Stomach (tissue), 9 donors: ENCODE results near the gene FER1L5. TPM values are rescaled to one million over a fixed set of nuclear protein-coding genes. Genes with fewer than 3 reads are reported as not detected.

Experiments used
- DNase-seq, 2 donors: peaks; one replicate each; pipeline versions ENCODE4 v3.0.0 to v3.0.0-alpha.2; 2013 to 2019
- H3K27ac ChIP-seq, 5 donors: fragments of 200-600 bp in 4 of 5; sonication (generic) in 4 of 5; one replicate each; pipeline ENCODE4 v1.5.1; 2013 to 2019; ENCODE audit warnings: mild to moderate bottlenecking in 1 of 5, moderate library complexity in 1 of 5
- H3K27me3 ChIP-seq, 3 donors: fragments of 200-600 bp; sonication (generic); one replicate each; pipeline ENCODE4 v1.5.1; 2017 to 2019; ENCODE audit warnings: mixed run types in 1 of 3
- H3K36me3 ChIP-seq, 4 donors: fragments of 200-600 bp; sonication (generic); 1 replicate in 3 of 4; 2 replicates in 1 of 4; pipeline ENCODE4 v1.5.1; 2016 to 2019
- H3K4me1 ChIP-seq, 4 donors: fragments of 200-600 bp; sonication (generic); one replicate each; pipeline ENCODE4 v1.5.1; 2016 to 2019
- H3K4me3 ChIP-seq, 4 donors: fragments of 200-600 bp; sonication (generic) in 3 of 4; one replicate each; pipeline ENCODE4 v1.5.1; 2016 to 2019; ENCODE audit warnings: mild to moderate bottlenecking in 1 of 4
- H3K9me3 ChIP-seq, 4 donors: fragments of 200-600 bp; sonication (generic); one replicate each; pipeline ENCODE4 v1.5.1; 2016 to 2019
- EP300 ChIP-seq: sonication (generic); formaldehyde crosslinking; IDR thresholded peaks from one replicate; pipeline ENCODE4 v1.6.1; 2017; ENCODE audit warnings: antibody characterized with exemption
- POLR2A ChIP-seq, 4 donors: fragments of 450-650 bp; IDR thresholded peaks; one replicate each; pipeline ENCODE4 v1.6.1; 2016; ENCODE audit warnings: antibody characterized with exemption in 4 of 4, control low read depth in 2 of 4, mild to moderate bottlenecking in 1 of 4, moderate library complexity in 1 of 4
- POLR2AphosphoS5 ChIP-seq, 3 donors: sonication (generic); formaldehyde crosslinking; IDR thresholded peaks; one replicate each; pipeline ENCODE4 v1.6.1; 2016; ENCODE audit warnings: antibody characterized with exemption in 3 of 3
- WGBS, 5 donors: extraction: QIAGEN DNeasy Blood & Tissue Kit in 3 of 5; methylation state at CpG; one replicate each; pipeline versions ENCODE4 v1.1.5 to v1.1.7; 2013 to 2018; 5-methylcytosine and 5-hydroxymethylcytosine counted together
- intact Hi-C: fragments of 100-400 bp; cut with DNase I; formaldehyde crosslinking; loops from one replicate; pipeline ENCODE4 v1.15.1; 2023; ENCODE audit warnings: low total_unique reads
- polyA plus RNA-seq, 3 donors: library from polyadenylated mRNA; stranded (reverse); fragments of 200-250 nt; gene quantifications; one replicate each; pipeline ENCODE4 v1.2.3, GENCODE V29; 2013
- total RNA-seq, 5 donors: library from RNA; depleted of rRNA; stranded (reverse); fragments of >200 nt; gene quantifications; one replicate each; pipeline versions ENCODE4 v1.1.0 to v1.2.3, GENCODE V29; 2014 to 2016
- TF ChIP-seq, protein P1 (sequence below), 7 experiments: fragments of 450-650 bp in 4 of 7; fragments of 200-600 bp in 3 of 7; sonication (generic) in 3 of 7; IDR thresholded peaks; one replicate each; pipeline ENCODE4 v1.5.1; 2016 to 2019; ENCODE audit warnings: antibody characterized with exemption in 7 of 7, control low read depth in 2 of 7, mild to moderate bottlenecking in 1 of 7
- donor health status: healthy with polysubstance abuse.
- donor health status: Bipolar disorder and iron deficiency.
- donor health status: healthy.

FER1L5 gene
- total and polyA plus RNA-seq, 8 donors, result 0.03 to 0.73 (median 0.06) TPM; not detected in 5

DNA sequence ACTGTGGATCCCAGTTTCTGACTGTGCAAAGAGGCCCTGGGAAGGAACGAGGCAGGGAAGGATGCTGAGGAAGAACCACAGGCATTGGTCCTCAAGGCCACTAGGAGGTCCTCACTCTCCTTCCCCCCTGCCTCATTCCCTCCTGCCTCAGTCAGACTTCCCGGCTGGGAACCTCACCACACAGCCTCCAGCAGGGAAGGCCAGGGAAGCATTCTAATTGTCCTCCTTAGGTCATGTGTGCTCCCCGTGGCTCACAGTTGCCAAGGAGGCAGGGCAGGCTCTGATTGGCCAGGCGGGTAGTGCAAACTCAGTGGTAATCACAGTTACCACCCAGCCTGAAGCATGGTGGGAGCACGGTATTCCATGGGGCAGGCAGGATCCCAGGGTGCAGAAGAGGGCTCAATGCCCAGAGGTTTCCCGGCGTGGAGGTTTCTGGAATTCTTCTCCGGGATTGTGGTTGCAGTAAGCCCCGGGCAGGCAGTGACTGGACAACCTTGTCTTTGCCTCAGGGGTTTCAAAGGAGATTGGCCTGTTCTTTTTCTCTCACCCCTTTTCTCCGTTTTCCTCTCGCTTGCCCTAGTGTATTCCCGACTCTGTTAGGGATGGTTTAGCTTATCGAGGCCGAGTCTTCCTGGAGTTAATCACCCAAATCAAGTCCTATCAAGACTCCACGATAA, 27.1 kb downstream of the FER1L5 start:
- intact Hi-C loops, result no loop called here
- Histone ChIP-seq H3K4me1 (peaks cover 0 to 16% (median 8%) of the 10 kb centered on the region in 4 donors), H3K9me3 (no peaks in the 10 kb centered on the region), H3K36me3 (no peaks in the 10 kb centered on the region), H3K27me3 (no peaks in the 10 kb centered on the region), H3K27ac (no peak overlapping the region), H3K4me3 (no peak overlapping the region)
- no peak for DNase-seq
- 85 to 88% (median 86%) methylated on average over 14 to 15 of the region's 15 CpGs for WGBS, 5 donors
- TF ChIP-seq POLR2AphosphoS5 (IDR thresholded peaks at IDR 0.05), result no peak
- TF ChIP-seq POLR2A (IDR thresholded peaks at IDR 0.05), result no peak
- no peak for TF ChIP-seq EP300
- TF ChIP-seq, protein P1, sequence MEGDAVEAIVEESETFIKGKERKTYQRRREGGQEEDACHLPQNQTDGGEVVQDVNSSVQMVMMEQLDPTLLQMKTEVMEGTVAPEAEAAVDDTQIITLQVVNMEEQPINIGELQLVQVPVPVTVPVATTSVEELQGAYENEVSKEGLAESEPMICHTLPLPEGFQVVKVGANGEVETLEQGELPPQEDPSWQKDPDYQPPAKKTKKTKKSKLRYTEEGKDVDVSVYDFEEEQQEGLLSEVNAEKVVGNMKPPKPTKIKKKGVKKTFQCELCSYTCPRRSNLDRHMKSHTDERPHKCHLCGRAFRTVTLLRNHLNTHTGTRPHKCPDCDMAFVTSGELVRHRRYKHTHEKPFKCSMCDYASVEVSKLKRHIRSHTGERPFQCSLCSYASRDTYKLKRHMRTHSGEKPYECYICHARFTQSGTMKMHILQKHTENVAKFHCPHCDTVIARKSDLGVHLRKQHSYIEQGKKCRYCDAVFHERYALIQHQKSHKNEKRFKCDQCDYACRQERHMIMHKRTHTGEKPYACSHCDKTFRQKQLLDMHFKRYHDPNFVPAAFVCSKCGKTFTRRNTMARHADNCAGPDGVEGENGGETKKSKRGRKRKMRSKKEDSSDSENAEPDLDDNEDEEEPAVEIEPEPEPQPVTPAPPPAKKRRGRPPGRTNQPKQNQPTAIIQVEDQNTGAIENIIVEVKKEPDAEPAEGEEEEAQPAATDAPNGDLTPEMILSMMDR (IDR thresholded peaks at IDR 0.05), result no peak

DNA sequence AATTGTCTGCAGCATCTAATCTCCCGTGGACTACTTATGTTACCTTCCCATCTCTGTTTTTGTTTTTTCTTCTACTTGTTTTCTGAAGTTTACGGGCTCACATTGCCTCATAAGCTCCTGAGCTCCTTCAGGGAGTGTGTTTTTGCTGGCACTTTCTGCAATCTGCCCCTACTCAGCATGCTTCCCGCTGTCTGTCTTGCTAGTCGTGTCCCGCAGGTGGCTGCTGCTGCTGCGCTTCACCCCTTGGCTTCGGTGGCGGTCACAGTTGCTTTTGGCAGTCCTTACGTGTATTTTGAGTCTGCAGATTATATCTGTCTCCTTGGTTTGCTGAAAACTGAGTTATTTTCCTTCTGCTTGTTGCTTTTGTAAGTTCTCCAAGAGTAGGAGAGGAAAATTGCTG, 37.3 kb downstream of the FER1L5 start:
- Histone ChIP-seq H3K4me3 (no peak overlapping the region), H3K27me3 (no peaks in the 10 kb centered on the region), H3K9me3 (no peaks in the 10 kb centered on the region), H3K4me1 (peaks cover 0 to 17% (median 7%) of the 10 kb centered on the region in 4 donors), H3K36me3 (no peaks in the 10 kb centered on the region), H3K27ac (peak overlapping the region in 2 of 5 donors; percentile 1 to 50)
- DNase-seq, result peak in 1 of 2 donors; percentile 56
- intact Hi-C loops, result no loop called here
- 21 to 33% (median 29%) methylated on average over 9 of the region's 9 CpGs for WGBS, 5 donors
- TF ChIP-seq, protein P1 (IDR thresholded peaks at IDR 0.05), result no peak
- TF ChIP-seq POLR2AphosphoS5 (IDR thresholded peaks at IDR 0.05), result no peak
- no peak for TF ChIP-seq POLR2A (IDR thresholded peaks at IDR 0.05)

DNA sequence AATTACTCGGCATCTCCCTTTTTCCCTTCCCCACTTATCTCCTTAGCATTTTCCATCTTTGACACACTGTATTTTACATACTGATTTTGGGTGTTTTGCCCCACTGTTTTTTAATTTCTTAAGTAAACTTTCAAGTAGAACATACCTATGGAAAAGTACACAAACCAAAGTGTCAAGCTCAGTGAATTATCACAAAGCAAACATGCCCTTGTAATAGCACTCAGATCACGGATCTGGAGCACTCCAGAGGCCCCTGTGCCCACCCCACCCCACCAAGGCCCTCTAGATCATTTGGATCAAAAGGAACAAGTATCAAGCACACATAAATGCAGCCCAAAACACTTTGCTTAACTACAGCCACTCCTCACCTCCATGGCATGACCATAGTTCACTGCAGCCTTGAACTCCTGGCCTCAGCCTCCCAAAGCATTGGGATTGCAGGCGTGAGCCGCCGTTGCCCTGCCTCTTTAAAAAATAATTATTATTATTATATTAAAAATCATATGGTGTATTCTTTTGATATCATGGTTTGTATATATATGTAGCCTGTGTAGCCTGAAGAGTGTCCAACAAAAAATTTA, 38.1 kb downstream of the FER1L5 start:
- H3K27me3 ChIP-seq, result peaks cover 0 to 2% (median 0%) of the 10 kb centered on the region in 3 donors
- peak in 1 of 2 donors; percentile 45 for DNase-seq

DNA sequence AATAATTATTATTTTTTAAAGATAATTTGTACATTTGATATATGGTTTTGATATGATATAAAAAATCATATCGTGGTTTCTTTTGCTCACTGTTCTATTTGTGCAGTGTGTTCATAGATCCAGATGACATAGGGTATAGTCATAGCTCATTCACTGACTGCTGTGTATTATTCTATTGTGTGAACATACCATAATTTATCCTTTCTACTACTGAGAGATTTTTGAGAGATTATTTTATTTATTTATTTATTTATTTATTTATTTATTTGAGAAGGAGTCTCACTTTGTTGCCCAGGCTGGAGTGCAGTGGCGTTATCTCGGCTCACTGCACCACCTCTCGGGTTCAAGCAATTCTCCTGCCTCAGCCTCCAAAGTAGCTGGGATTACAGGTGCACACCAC, 39.0 kb downstream of the FER1L5 start:
- Histone ChIP-seq H3K36me3 (no peaks in the 10 kb centered on the region), H3K9me3 (no peaks in the 10 kb centered on the region), H3K27me3 (peaks cover 0 to 9% (median 0%) of the 10 kb centered on the region in 3 donors), H3K4me3 (no peak overlapping the region), H3K27ac (no peak overlapping the region), H3K4me1 (peaks cover 5 to 30% (median 19%) of the 10 kb centered on the region in 4 donors)
- 82 to 89% (median 88%) methylated on average over 4 of the region's 4 CpGs for WGBS, 5 donors
- TF ChIP-seq POLR2AphosphoS5 (IDR thresholded peaks at IDR 0.05) (no peak), EP300 (no peak), POLR2A (IDR thresholded peaks at IDR 0.05) (no peak)
- TF ChIP-seq, protein P1 (IDR thresholded peaks at IDR 0.05), result no peak
- DNase-seq, result no peak
- intact Hi-C loops, result no loop called here

More for the DNA sequence above, 38.1 kb downstream of the FER1L5 start:
- H3K4me1 ChIP-seq, result peaks cover 0 to 25% (median 13%) of the 10 kb centered on the region in 4 donors
- H3K36me3 ChIP-seq, result no peaks in the 10 kb centered on the region
- no peaks in the 10 kb centered on the region for H3K9me3 ChIP-seq
- 24 to 65% (median 44%) methylated on average over 5 of the region's 5 CpGs for WGBS, 5 donors
- H3K27ac ChIP-seq, result peak overlapping the region in 1 of 5 donors; percentile 31
- intact Hi-C loops, result no loop called here
- no peak for TF ChIP-seq POLR2AphosphoS5 (IDR thresholded peaks at IDR 0.05)
- TF ChIP-seq EP300, result no peak
- no peak for TF ChIP-seq POLR2A (IDR thresholded peaks at IDR 0.05)
- TF ChIP-seq, protein P1 (IDR thresholded peaks at IDR 0.05), result no peak
- no peak overlapping the region for H3K4me3 ChIP-seq
